Common myeloid progenitor, CD34-positive (primary cell): Measurements from ENCODE around the gene CAMKK1.

Source experiments
- CTCF ChIA-PET: fragments of 350-600 bp; sonication (Branson Sonifier 250); formaldehyde crosslinking; loops from one replicate; lab custom pipeline; 2021; ENCODE audit warnings: antibody characterized with exemption; lab: Charles Lee
- POLR2A ChIA-PET: fragments of 350-600 bp; sonication (Branson Sonifier 250); formaldehyde crosslinking; loops from one replicate; lab custom pipeline; 2021; ENCODE audit warnings: antibody characterized with exemption; lab: Charles Lee
- DNase-seq, 3 donors: peaks; one replicate each; pipeline versions ENCODE4 v3.0.0 to v3.0.0-alpha.2; 2013
- H3K27ac ChIP-seq, 2 experiments: 1 replicate in 1 of 2; 2 replicates in 1 of 2; pipeline ENCODE4 v1.7.0; 2013; ENCODE audit warnings: inconsistent platforms in 2 of 2, low read length in 2 of 2, mild to moderate bottlenecking in 2 of 2, low read depth in 1 of 2, moderate library complexity in 1 of 2; ENCODE audit not compliant: severe bottlenecking in 2 of 2, insufficient read depth in 1 of 2, poor library complexity in 1 of 2
- H3K27me3 ChIP-seq, 5 experiments: replicated peaks in 2 of 5; 1 replicate in 3 of 5; 2 replicates in 2 of 5; pipeline versions ENCODE4 v1.6.1 to v1.7.0; 2013; ENCODE audit warnings: low read length in 4 of 5, mild to moderate bottlenecking in 2 of 5, moderate library complexity in 2 of 5, inconsistent platforms in 1 of 5; ENCODE audit not compliant: insufficient read depth in 5 of 5, control insufficient read depth in 4 of 5
- H3K36me3 ChIP-seq, 4 experiments: 1 replicate in 2 of 4; 2 replicates in 2 of 4; pipeline versions ENCODE4 v1.6.1 to v1.7.0; 2013; ENCODE audit warnings: low read length in 3 of 4, control low read depth in 1 of 4, mild to moderate bottlenecking in 1 of 4; ENCODE audit not compliant: control insufficient read depth in 4 of 4, insufficient read depth in 4 of 4
- H3K4me1 ChIP-seq, 4 experiments: 1 replicate in 3 of 4; 2 replicates in 1 of 4; pipeline versions ENCODE4 v1.6.1 to v1.7.1; 2013; ENCODE audit warnings: low read length in 3 of 4, mild to moderate bottlenecking in 3 of 4, control low read depth in 1 of 4, inconsistent platforms in 1 of 4, moderate library complexity in 1 of 4; ENCODE audit not compliant: control insufficient read depth in 4 of 4, insufficient read depth in 4 of 4; ENCODE audit errors: control extremely low read depth in 1 of 4
- H3K4me3 ChIP-seq, 7 experiments: 1 replicate in 4 of 7; 2 replicates in 3 of 7; pipeline versions ENCODE4 v1.5.1 to v1.7.0; 2013; ENCODE audit warnings: mild to moderate bottlenecking in 7 of 7, low read length in 6 of 7, moderate library complexity in 6 of 7, inconsistent platforms in 2 of 7, low read depth in 2 of 7, control low read depth in 1 of 7; ENCODE audit not compliant: insufficient read depth in 4 of 7, control insufficient read depth in 1 of 7; ENCODE audit errors: extremely low read depth in 1 of 7
- H3K9me3 ChIP-seq, 5 experiments: 1 replicate in 4 of 5; 2 replicates in 1 of 5; pipeline versions ENCODE4 v1.6.1 to v1.7.1; 2013; ENCODE audit warnings: low read length in 4 of 5, mild to moderate bottlenecking in 2 of 5, inconsistent platforms in 1 of 5, low read depth in 1 of 5, moderate library complexity in 1 of 5; ENCODE audit not compliant: control insufficient read depth in 4 of 5, insufficient read depth in 2 of 5; ENCODE audit errors: control extremely low read depth in 1 of 5
- WGBS: methylation state at CpG from one replicate; pipeline ENCODE4 v1.1.5; 2013; ENCODE audit not compliant: insufficient coverage; 5-methylcytosine and 5-hydroxymethylcytosine counted together

Gene CAMKK1

GRCh38 chr17:3905017-3905520 lies 12.2 kb upstream of the CAMKK1 start:
- Histone ChIP-seq H3K27ac (peak overlapping the region in 1 of 2 experiments; percentile 25), H3K4me1 (peaks cover 0 to 20% (median 12%) of the 10 kb centered on the region in 4 experiments), H3K27me3 (no peaks in the 10 kb centered on the region), H3K36me3 (peaks cover 0 to 34% (median 23%) of the 10 kb centered on the region in 4 experiments), H3K9me3 (no peaks in the 10 kb centered on the region), H3K4me3 (peak overlapping the region in 1 of 7 experiments; percentile 43)
- WGBS: 74% methylated on average over 11 of the region's 11 CpGs
- peak in 2 of 3 donors; percentile 74 to 80 for DNase-seq
- ChIA-PET POLR2A (interaction anchor here (0.6 to 1.8 kb wide), 8 partner anchors 9 to 101 kb away, joined by 3 to 9 read pairs (median 4); partner anchors contain the start of genes CAMKK1, NCBP3 and P2RX1), CTCF (interaction anchor here (0.7 to 2.9 kb wide), 9 partner anchors 8 to 60 kb away, joined by 3 to 14 read pairs (median 4); partner anchors contain the start of gene CAMKK1)

GRCh38 chr17:3904501-3904900 lies 11.6 kb upstream of the CAMKK1 start:
- CTCF ChIA-PET: interaction anchor here (0.8 to 2.9 kb wide), 7 partner anchors 9 to 169 kb away, joined by 3 to 14 read pairs (median 4); partner anchors contain the start of gene CAMKK1
- DNase-seq: peak in 2 of 3 donors; percentile 67 to 69
- H3K4me1 ChIP-seq: peaks cover 0 to 20% (median 12%) of the 10 kb centered on the region in 4 experiments
- H3K27ac ChIP-seq: no peak overlapping the region
- 35% methylated on average over 8 of the region's 15 CpGs for WGBS
- POLR2A ChIA-PET: interaction anchor here (0.6 to 1.8 kb wide), 3 partner anchors 11 to 93 kb away, joined by 4 to 9 read pairs (median 5); partner anchors contain the start of genes CAMKK1 and P2RX1
- peaks cover 0 to 38% (median 26%) of the 10 kb centered on the region in 4 experiments for H3K36me3 ChIP-seq
- peak overlapping the region in 2 of 7 experiments; percentile 43 to 48 for H3K4me3 ChIP-seq
- no peaks in the 10 kb centered on the region for H3K9me3 ChIP-seq
- H3K27me3 ChIP-seq: no peaks in the 10 kb centered on the region

- Histone ChIP-seq H3K4me3 (peak overlapping the region in 2 of 7 experiments; percentile 43 to 48), H3K27me3 (no peaks in the 10 kb centered on the region), H3K9me3 (no peaks in the 10 kb centered on the region), H3K27ac (no peak overlapping the region), H3K36me3 (peaks cover under 1 to 44% (median 30%) of the 10 kb centered on the region in 4 experiments), H3K4me1 (peaks cover 0 to 20% (median 12%) of the 10 kb centered on the region in 4 experiments)
- POLR2A ChIA-PET: interaction anchor here (1.6 to 1.8 kb wide), 2 partner anchors 10 to 12 kb away, joined by 5 to 9 read pairs; partner anchors contain the start of genes CAMKK1 and P2RX1
- 94% methylated on average over 21 of the region's 21 CpGs for WGBS
- CTCF ChIA-PET: interaction anchor here (0.8 to 2.9 kb wide), 6 partner anchors 9 to 169 kb away, joined by 3 to 14 read pairs (median 5); partner anchors contain the start of gene CAMKK1
- DNase-seq: no peak
These were observed 11.0 kb upstream of the CAMKK1 start for GRCh38 chr17:3903881-3904290.

GRCh38 chr17:3903051-3903825 lies 10.4 kb upstream of the CAMKK1 start:
- Histone ChIP-seq H3K27ac (no peak overlapping the region), H3K4me1 (peaks cover 0 to 20% (median 12%) of the 10 kb centered on the region in 4 experiments), H3K9me3 (no peaks in the 10 kb centered on the region), H3K4me3 (no peak overlapping the region), H3K36me3 (peaks cover 2 to 48% (median 33%) of the 10 kb centered on the region in 4 experiments), H3K27me3 (no peaks in the 10 kb centered on the region)
- POLR2A ChIA-PET: no interaction called here
- CTCF ChIA-PET: interaction anchor here (1.2 to 2.9 kb wide), 6 partner anchors 9 to 168 kb away, joined by 3 to 14 read pairs (median 6); partner anchors contain the start of gene CAMKK1
- whole genome bisulfite sequencing: 93% methylated on average over 23 of the region's 25 CpGs
- DNase-seq: no peak

GRCh38 chr17:3900646-3901045 lies 7.8 kb upstream of the CAMKK1 start:
- WGBS: 98% methylated on average over 3 of the region's 6 CpGs
- Histone ChIP-seq H3K4me1 (peaks cover 0 to 20% (median 12%) of the 10 kb centered on the region in 4 experiments), H3K27me3 (no peaks in the 10 kb centered on the region), H3K36me3 (peaks cover 2 to 52% (median 35%) of the 10 kb centered on the region in 4 experiments), H3K9me3 (no peaks in the 10 kb centered on the region), H3K27ac (no peak overlapping the region), H3K4me3 (no peak overlapping the region)
- POLR2A ChIA-PET: no interaction called here
- CTCF ChIA-PET: interaction anchor here (1.0 to 1.5 kb wide), 4 partner anchors 11 to 37 kb away, joined by 3 to 5 read pairs (median 4); no protein-coding TSS in a partner anchor
- no peak for DNase-seq

- H3K27ac ChIP-seq: no peak overlapping the region
- DNase-seq: no peak
- H3K9me3 ChIP-seq: no peaks in the 10 kb centered on the region
- peaks cover 2 to 46% (median 26%) of the 10 kb centered on the region in 4 experiments for H3K36me3 ChIP-seq
- peaks cover 2 to 24% (median 17%) of the 10 kb centered on the region in 4 experiments for H3K4me1 ChIP-seq
- POLR2A ChIA-PET: no interaction called here
- no peak overlapping the region for H3K4me3 ChIP-seq
- no peaks in the 10 kb centered on the region for H3K27me3 ChIP-seq
- 96% methylated on average over 5 of the region's 12 CpGs for WGBS
- CTCF ChIA-PET: interaction anchor here (1.2 to 1.4 kb wide), 2 partner anchors 7 to 16 kb away, joined by 3 to 4 read pairs; no protein-coding TSS in a partner anchor
These were observed 4.9 kb upstream of the CAMKK1 start for GRCh38 chr17:3897731-3898130.
